H9 (cell line): ENCODE results near the gene KLC1. TPM values are rescaled to one million over a fixed set of nuclear protein-coding genes. Genes with fewer than 3 reads are reported as not detected.

ENCODE experiments used
- DNase-seq: peaks from one replicate; pipeline ENCODE4 v3.0.0-alpha.2; 2017
- H2AFZ ChIP-seq: one replicate; pipeline ENCODE4 v1.6.1; 2013; ENCODE audit warnings: mild to moderate bottlenecking, low read length, control low read depth, moderate library complexity
- H2AK5ac ChIP-seq: 2 replicates; pipeline ENCODE4 v1.6.1; 2013; ENCODE audit warnings: low read length, control low read depth, mixed read lengths; ENCODE audit not compliant: insufficient read length
- H2BK120ac ChIP-seq: one replicate; pipeline ENCODE4 v1.6.1; 2013; ENCODE audit warnings: low read depth, mild to moderate bottlenecking, low read length, control low read depth, inconsistent platforms; ENCODE audit not compliant: poor library complexity, severe bottlenecking
- H2BK12ac ChIP-seq: 2 replicates; pipeline ENCODE4 v1.6.1; 2013; ENCODE audit warnings: low read length, control low read depth, mixed read lengths, low read depth; ENCODE audit not compliant: insufficient read length
- H2BK15ac ChIP-seq: 2 replicates; pipeline ENCODE4 v1.6.1; 2013; ENCODE audit warnings: low read depth, low read length, control low read depth
- H2BK20ac ChIP-seq: one replicate; pipeline ENCODE4 v1.6.1; 2013; ENCODE audit warnings: low read depth, mild to moderate bottlenecking, low read length, control low read depth, inconsistent platforms; ENCODE audit not compliant: poor library complexity, severe bottlenecking
- H2BK5ac ChIP-seq: 2 replicates; pipeline ENCODE4 v1.6.1; 2013; ENCODE audit warnings: low read length, control low read depth, mixed read lengths; ENCODE audit not compliant: insufficient read length
- H3K14ac ChIP-seq: 2 replicates; pipeline ENCODE4 v1.6.1; 2013; ENCODE audit warnings: low read length, control low read depth; ENCODE audit not compliant: insufficient read depth
- H3K18ac ChIP-seq: 2 replicates; pipeline ENCODE4 v1.6.1; 2013; ENCODE audit warnings: low read depth, mild to moderate bottlenecking, mixed read lengths, low read length, control low read depth; ENCODE audit not compliant: insufficient read length
- H3K23ac ChIP-seq: 2 replicates; pipeline ENCODE4 v1.6.1; 2013; ENCODE audit warnings: low read length, control low read depth, mixed read lengths, low read depth; ENCODE audit not compliant: insufficient read length
- H3K23me2 ChIP-seq: 2 replicates; pipeline ENCODE4 v1.6.1; 2013; ENCODE audit warnings: low read depth, mild to moderate bottlenecking, mixed read lengths, low read length, control low read depth; ENCODE audit not compliant: insufficient read length, poor library complexity, severe bottlenecking
- H3K27ac ChIP-seq: 2 replicates; pipeline ENCODE4 v1.5.1; 2013; ENCODE audit warnings: low read length, control low read depth, mixed read lengths, low read depth; ENCODE audit not compliant: insufficient read length
- H3K27me3 ChIP-seq: 2 replicates; pipeline ENCODE4 v1.6.1; 2013; ENCODE audit warnings: low read length, control low read depth, inconsistent platforms; ENCODE audit not compliant: insufficient read depth
- H3K4ac ChIP-seq: 2 replicates; pipeline ENCODE4 v1.6.1; 2013; ENCODE audit warnings: low read depth, mild to moderate bottlenecking, control low read depth, inconsistent platforms, low read length, moderate library complexity
- H3K4me1 ChIP-seq: 2 replicates; pipeline ENCODE4 v1.6.1; 2013; ENCODE audit warnings: low read length, control low read depth, inconsistent platforms; ENCODE audit not compliant: insufficient read depth
- H3K4me2 ChIP-seq: 2 replicates; pipeline ENCODE4 v1.6.1; 2013; ENCODE audit warnings: low read length, control low read depth, mixed read lengths; ENCODE audit not compliant: insufficient read length, insufficient read depth
- H3K56ac ChIP-seq: 2 replicates; pipeline ENCODE4 v1.6.1; 2013; ENCODE audit warnings: low read depth, mild to moderate bottlenecking, mixed read lengths, low read length, control low read depth; ENCODE audit not compliant: insufficient read length
- H3K79me1 ChIP-seq: 2 replicates; pipeline ENCODE4 v1.6.1; 2013; ENCODE audit warnings: low read depth, mild to moderate bottlenecking, moderate library complexity, low read length, control low read depth, inconsistent platforms; ENCODE audit not compliant: insufficient read depth, poor library complexity, severe bottlenecking
- H3K79me2 ChIP-seq: 2 replicates; pipeline ENCODE4 v1.6.1; 2013; ENCODE audit warnings: low read length, control low read depth, inconsistent platforms; ENCODE audit not compliant: insufficient read depth
- H3K9ac ChIP-seq: 2 replicates; pipeline ENCODE4 v1.6.1; 2013; ENCODE audit warnings: low read length, control low read depth, mixed read lengths; ENCODE audit not compliant: insufficient read length; ENCODE audit errors: extremely low read depth
- H3K9me3 ChIP-seq: one replicate; pipeline ENCODE4 v1.6.1; 2013; ENCODE audit warnings: low read depth, low read length, inconsistent platforms; ENCODE audit not compliant: control insufficient read depth
- H3T11ph ChIP-seq: one replicate; pipeline ENCODE4 v1.6.1; 2013; ENCODE audit warnings: mild to moderate bottlenecking, low read length, control low read depth, inconsistent platforms
- H4K20me1 ChIP-seq: one replicate; pipeline ENCODE4 v1.6.1; 2013; ENCODE audit not compliant: control insufficient read depth, insufficient read length, insufficient read depth
- H4K5ac ChIP-seq: 2 replicates; pipeline ENCODE4 v1.6.1; 2013; ENCODE audit warnings: low read depth, mild to moderate bottlenecking, mixed read lengths, low read length, control low read depth; ENCODE audit not compliant: insufficient read length
- H4K8ac ChIP-seq: replicated peaks from 2 replicates; pipeline ENCODE4 v1.6.1; 2013; ENCODE audit warnings: low read length, control low read depth, mixed read lengths, low read depth; ENCODE audit not compliant: insufficient read length
- H4K91ac ChIP-seq: 2 replicates; pipeline ENCODE4 v1.6.1; 2013; ENCODE audit warnings: low read depth, mild to moderate bottlenecking, moderate library complexity, mixed read lengths, low read length, control low read depth; ENCODE audit not compliant: insufficient read length
- H3K27ac Mint-ChIP-seq, 3 experiments: 2 replicates in 2 of 3; 3 replicates in 1 of 3; pipeline ENCODE4 v1.8.0; 2020 to 2021; ENCODE audit warnings: mixed read lengths in 3 of 3, mild to moderate bottlenecking in 1 of 3, moderate library complexity in 1 of 3
- H3K27me3 Mint-ChIP-seq: 2 replicates; pipeline ENCODE4 v1.8.0; 2021; ENCODE audit warnings: low read depth, mild to moderate bottlenecking, moderate library complexity, mixed read lengths
- H3K36me3 Mint-ChIP-seq, 3 experiments: 2 replicates in 2 of 3; 3 replicates in 1 of 3; pipeline ENCODE4 v1.8.0; 2020 to 2021; ENCODE audit warnings: low read depth in 3 of 3, mixed read lengths in 3 of 3; ENCODE audit not compliant: insufficient read depth in 1 of 3
- H3K4me1 Mint-ChIP-seq, 2 experiments: 2 replicates each; pipeline ENCODE4 v1.8.0; 2020; ENCODE audit warnings: mixed read lengths in 2 of 2
- H3K4me3 Mint-ChIP-seq, 2 experiments: 2 replicates in 1 of 2; 3 replicates in 1 of 2; pipeline ENCODE4 v1.8.0; 2020 to 2021; ENCODE audit warnings: mild to moderate bottlenecking in 2 of 2, mixed read lengths in 2 of 2, moderate library complexity in 1 of 2
- H3K9me3 Mint-ChIP-seq, 2 experiments: 2 replicates in 1 of 2; 3 replicates in 1 of 2; pipeline ENCODE4 v1.8.0; 2020; ENCODE audit warnings: mild to moderate bottlenecking in 2 of 2, mixed read lengths in 2 of 2, moderate library complexity in 1 of 2
- WGBS: extraction: QIAGEN DNeasy Blood & Tissue Kit; methylation state at CpG from one replicate; pipeline ENCODE4 v1.1.7; 2013; ENCODE audit warnings: missing lambda C conversion rate, low lambda C conversion rate, mixed read lengths; ENCODE audit not compliant: insufficient read length; ENCODE audit errors: extremely low coverage; 5-methylcytosine and 5-hydroxymethylcytosine counted together
- total RNA-seq: library from RNA; stranded (reverse); gene quantifications from 2 replicates; pipeline ENCODE4 v1.2.1, GENCODE V29; 2021
- TF ChIP-seq, protein P1 (sequence below): fragments of 200-600 bp; sonication (generic); conservative IDR thresholded peaks from 3 replicates; pipeline ENCODE4 v1.8.0; 2021; ENCODE audit warnings: antibody characterized with exemption, mild to moderate bottlenecking

KLC1 gene
- total RNA-seq, 1 experiment from 2014 or later = 143 TPM

DNA sequence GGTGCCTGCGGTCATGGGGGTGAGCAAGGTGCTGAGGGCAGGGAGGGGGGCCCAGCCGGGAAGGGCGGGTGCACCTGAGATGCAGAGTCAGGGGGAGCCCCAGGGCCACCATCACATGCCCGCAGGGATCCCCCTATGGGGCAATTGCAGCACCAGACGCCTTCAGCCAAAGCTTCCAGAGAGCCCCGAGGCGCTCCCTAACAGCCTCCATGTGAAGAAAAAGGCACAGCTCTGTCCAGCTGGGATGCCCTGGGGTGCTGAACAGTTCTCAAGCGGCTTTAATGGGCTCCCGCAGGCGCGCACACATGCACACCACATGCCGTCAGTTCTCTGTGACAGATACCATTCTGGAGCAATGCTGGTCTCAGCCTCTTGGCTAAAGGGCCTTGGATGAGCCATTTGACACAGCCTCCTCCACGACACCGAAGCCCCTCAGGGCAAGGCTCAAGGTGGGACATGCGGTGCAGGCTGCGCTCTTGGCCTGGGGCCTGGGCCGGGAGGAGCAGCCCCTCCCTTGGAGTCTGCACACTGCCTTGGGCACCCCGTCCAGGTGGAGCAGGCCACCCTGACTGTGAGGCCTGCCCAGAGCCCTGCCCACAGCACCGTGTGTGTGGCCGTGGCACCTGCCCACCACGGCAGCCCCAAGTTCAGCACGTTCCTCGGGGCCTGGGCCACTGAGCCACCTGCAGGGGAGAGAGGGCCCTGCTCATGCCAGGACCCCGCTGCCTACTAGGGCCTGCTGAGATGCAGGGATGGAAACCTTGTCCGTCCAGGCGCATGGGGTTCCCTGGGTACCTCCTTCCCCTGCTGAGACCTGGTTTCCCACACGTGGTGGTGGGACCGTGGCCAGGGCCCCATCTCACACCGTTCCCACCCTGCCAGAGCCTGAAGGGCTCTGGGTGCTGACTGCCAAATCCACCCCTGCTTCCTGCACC is 78.6 kb downstream of the KLC1 start:
- no peak overlapping the region for H3K27ac Mint-ChIP-seq
- peaks cover 9 to 16% of the 10 kb centered on the region in 2 experiments for H3K4me1 Mint-ChIP-seq
- Histone ChIP-seq H3T11ph (no peak overlapping the region), H3K4me2 (no peak overlapping the region), H2BK20ac (no peak overlapping the region), H4K20me1 (no peaks in the 10 kb centered on the region), H3K79me2 (no peaks in the 10 kb centered on the region), H2BK5ac (no peak overlapping the region), H3K27me3 (no peaks in the 10 kb centered on the region), H4K8ac (no peak overlapping the region), H2BK12ac (no peak overlapping the region), H3K9ac (no peak overlapping the region), H3K79me1 (no peaks in the 10 kb centered on the region), H3K14ac (no peak overlapping the region), H3K27ac (no peak overlapping the region), H3K23me2 (no peaks in the 10 kb centered on the region), H2AFZ (no peak overlapping the region), H3K18ac (no peak overlapping the region), H3K4ac (no peak overlapping the region), H4K5ac (no peak overlapping the region), H3K4me1 (peaks cover 3% of the 10 kb centered on the region; the same call in 1 of the 2 replicates), H2BK120ac (no peak overlapping the region), H3K9me3 (no peaks in the 10 kb centered on the region), H3K56ac (no peak overlapping the region), H2BK15ac (no peak overlapping the region), H3K23ac (no peak overlapping the region), H2AK5ac (no peak overlapping the region), H4K91ac (no peak overlapping the region)
- no CpG with 5 or more reads among the region's 29 CpGs for WGBS
- no peaks in the 10 kb centered on the region; the same call in 1 of the 2 replicates for H3K27me3 Mint-ChIP-seq
- no peak for DNase-seq
- H3K9me3 Mint-ChIP-seq = no peaks in the 10 kb centered on the region; a peak in 2 of 5 replicates
- peaks cover 29 to 63% (median 53%) of the 10 kb centered on the region in 3 experiments; a peak in 6 of 7 replicates for H3K36me3 Mint-ChIP-seq
- H3K4me3 Mint-ChIP-seq = no peak overlapping the region
- TF ChIP-seq, protein P1, sequence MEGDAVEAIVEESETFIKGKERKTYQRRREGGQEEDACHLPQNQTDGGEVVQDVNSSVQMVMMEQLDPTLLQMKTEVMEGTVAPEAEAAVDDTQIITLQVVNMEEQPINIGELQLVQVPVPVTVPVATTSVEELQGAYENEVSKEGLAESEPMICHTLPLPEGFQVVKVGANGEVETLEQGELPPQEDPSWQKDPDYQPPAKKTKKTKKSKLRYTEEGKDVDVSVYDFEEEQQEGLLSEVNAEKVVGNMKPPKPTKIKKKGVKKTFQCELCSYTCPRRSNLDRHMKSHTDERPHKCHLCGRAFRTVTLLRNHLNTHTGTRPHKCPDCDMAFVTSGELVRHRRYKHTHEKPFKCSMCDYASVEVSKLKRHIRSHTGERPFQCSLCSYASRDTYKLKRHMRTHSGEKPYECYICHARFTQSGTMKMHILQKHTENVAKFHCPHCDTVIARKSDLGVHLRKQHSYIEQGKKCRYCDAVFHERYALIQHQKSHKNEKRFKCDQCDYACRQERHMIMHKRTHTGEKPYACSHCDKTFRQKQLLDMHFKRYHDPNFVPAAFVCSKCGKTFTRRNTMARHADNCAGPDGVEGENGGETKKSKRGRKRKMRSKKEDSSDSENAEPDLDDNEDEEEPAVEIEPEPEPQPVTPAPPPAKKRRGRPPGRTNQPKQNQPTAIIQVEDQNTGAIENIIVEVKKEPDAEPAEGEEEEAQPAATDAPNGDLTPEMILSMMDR = no peak
